ENCODE results near the gene GREM2. TPM values are rescaled to one million over a fixed set of nuclear protein-coding genes. Genes with fewer than 3 reads are reported as not detected.

Gene GREM2
- total RNA-seq, 1 experiment from 2014 or later, result 0.17 TPM

DNA sequence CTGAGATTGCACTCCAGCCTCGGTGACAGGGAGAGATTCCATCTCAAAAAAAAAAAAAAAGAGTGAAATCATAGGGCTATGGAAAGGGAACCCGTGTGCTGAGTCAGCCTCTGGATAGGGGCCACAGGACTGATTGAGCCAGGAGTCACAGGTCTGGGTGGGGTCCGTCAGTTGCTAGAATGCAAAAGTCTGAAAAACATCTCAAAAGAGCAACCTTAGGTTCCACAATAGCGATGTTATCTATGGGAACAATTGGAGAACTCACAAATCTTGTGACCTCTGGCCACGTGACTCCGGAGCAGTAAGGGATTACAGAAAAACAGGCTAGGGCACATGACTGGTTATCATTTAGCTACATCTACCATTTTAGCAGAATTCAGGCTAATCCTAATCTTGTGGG, 32.8 kb upstream of the GREM2 start:
- Mint-ChIP-seq H3K27me3 (ENCODE audit: low read depth) (no peaks in the 10 kb centered on the region), H3K4me3 (no peak overlapping the region), H3K4me1 (no peaks in the 10 kb centered on the region), H3K9me3 (no peaks in the 10 kb centered on the region), H3K27ac (no peak overlapping the region), H3K36me3 (no peaks in the 10 kb centered on the region)
- ChIA-PET CTCF (no interaction called here), POLR2A (no interaction called here)
- ATAC-seq, result no peak
- TF ChIP-seq MXD4 (CRISPR knock-in tag; IDR thresholded peaks at IDR 0.05; ENCODE audit: borderline replicate concordance) (no peak), ETV6 (CRISPR knock-in tag; IDR thresholded peaks at IDR 0.05) (no peak), TEAD4 (CRISPR knock-in tag; IDR thresholded peaks at IDR 0.05) (no peak), ZNF671 (CRISPR knock-in tag; IDR thresholded peaks at IDR 0.05) (no peak), SOX15 (CRISPR knock-in tag; IDR thresholded peaks at IDR 0.05) (no peak), ZNF219 (CRISPR knock-in tag; IDR thresholded peaks at IDR 0.05; ENCODE audit: borderline replicate concordance) (no peak), ZNF396 (CRISPR knock-in tag; IDR thresholded peaks at IDR 0.05; ENCODE audit: borderline replicate concordance) (no peak), FOXP1 (CRISPR knock-in tag; IDR thresholded peaks at IDR 0.05; ENCODE audit: borderline replicate concordance) (no peak), CBFB (CRISPR knock-in tag; IDR thresholded peaks at IDR 0.05; ENCODE audit: low read depth) (no peak), SMAD3 (CRISPR knock-in tag; IDR thresholded peaks at IDR 0.05; ENCODE audit: borderline replicate concordance) (no peak)
- TF ChIP-seq, protein P1, sequence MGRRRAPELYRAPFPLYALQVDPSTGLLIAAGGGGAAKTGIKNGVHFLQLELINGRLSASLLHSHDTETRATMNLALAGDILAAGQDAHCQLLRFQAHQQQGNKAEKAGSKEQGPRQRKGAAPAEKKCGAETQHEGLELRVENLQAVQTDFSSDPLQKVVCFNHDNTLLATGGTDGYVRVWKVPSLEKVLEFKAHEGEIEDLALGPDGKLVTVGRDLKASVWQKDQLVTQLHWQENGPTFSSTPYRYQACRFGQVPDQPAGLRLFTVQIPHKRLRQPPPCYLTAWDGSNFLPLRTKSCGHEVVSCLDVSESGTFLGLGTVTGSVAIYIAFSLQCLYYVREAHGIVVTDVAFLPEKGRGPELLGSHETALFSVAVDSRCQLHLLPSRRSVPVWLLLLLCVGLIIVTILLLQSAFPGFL (CRISPR knock-in tag; IDR thresholded peaks at IDR 0.05; ENCODE audit: borderline replicate concordance), result no peak
- TF ChIP-seq, protein P2, sequence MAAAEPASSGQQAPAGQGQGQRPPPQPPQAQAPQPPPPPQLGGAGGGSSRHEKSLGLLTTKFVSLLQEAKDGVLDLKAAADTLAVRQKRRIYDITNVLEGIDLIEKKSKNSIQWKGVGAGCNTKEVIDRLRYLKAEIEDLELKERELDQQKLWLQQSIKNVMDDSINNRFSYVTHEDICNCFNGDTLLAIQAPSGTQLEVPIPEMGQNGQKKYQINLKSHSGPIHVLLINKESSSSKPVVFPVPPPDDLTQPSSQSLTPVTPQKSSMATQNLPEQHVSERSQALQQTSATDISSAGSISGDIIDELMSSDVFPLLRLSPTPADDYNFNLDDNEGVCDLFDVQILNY (CRISPR knock-in tag; IDR thresholded peaks at IDR 0.05), result no peak
- TF ChIP-seq, protein P3, sequence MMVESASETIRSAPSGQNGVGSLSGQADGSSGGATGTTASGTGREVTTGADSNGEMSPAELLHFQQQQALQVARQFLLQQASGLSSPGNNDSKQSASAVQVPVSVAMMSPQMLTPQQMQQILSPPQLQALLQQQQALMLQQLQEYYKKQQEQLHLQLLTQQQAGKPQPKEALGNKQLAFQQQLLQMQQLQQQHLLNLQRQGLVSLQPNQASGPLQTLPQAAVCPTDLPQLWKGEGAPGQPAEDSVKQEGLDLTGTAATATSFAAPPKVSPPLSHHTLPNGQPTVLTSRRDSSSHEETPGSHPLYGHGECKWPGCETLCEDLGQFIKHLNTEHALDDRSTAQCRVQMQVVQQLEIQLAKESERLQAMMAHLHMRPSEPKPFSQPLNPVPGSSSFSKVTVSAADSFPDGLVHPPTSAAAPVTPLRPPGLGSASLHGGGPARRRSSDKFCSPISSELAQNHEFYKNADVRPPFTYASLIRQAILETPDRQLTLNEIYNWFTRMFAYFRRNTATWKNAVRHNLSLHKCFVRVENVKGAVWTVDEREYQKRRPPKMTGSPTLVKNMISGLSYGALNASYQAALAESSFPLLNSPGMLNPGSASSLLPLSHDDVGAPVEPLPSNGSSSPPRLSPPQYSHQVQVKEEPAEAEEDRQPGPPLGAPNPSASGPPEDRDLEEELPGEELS (CRISPR knock-in tag; IDR thresholded peaks at IDR 0.05), result no peak
- TF ChIP-seq, protein P4, sequence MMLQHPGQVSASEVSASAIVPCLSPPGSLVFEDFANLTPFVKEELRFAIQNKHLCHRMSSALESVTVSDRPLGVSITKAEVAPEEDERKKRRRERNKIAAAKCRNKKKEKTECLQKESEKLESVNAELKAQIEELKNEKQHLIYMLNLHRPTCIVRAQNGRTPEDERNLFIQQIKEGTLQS (CRISPR knock-in tag; conservative IDR thresholded peaks at IDR 0.05), result no peak
- no peak for DNase-seq (ENCODE audit: low spot score)

DNA sequence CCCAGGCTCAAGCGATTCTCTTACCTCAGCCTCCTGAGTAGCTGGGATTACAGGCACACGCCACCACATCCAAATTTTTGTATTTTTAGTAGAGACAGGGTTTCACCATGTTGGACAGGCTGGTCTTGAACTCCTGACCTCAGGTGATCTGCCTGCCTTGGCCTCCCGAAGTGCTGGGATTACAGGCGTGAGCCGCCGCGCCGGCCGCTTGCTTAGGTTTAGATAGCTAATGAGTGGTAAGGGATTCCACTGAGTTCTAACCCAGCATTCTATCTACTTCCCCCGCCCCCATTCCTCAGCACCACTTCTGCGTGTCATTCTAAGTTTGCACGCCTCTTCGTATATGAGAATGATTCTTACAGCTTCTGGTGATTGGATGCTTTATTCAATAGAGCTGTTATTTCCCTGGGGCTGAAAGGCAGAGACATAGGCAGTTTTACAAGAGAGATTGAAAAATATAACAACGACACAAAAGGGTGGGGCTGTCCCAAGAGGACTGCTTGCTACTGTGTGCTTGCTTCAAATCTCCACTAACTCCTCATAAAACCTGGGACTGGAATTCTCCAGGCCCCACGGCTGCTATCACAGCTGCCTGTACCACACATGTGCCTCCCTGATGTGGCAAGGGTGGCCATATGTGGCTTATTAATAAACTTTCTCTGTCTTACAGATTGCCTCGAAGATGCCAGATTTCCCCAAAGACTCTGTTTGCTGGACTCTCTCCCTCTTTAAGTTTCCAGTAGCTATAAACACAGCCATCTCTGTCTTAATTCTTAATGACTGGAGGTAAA, 23.7 kb upstream of the GREM2 start:
- Mint-ChIP-seq H3K27me3 (ENCODE audit: low read depth) (no peaks in the 10 kb centered on the region; the same call in 1 of the 2 replicates), H3K36me3 (no peaks in the 10 kb centered on the region), H3K9me3 (peaks cover 8% of the 10 kb centered on the region), H3K4me3 (no peak overlapping the region), H3K27ac (no peak overlapping the region), H3K4me1 (peaks cover 8% of the 10 kb centered on the region)
- no peak for DNase-seq (ENCODE audit: low spot score)
- ATAC-seq, result no peak
- CTCF ChIA-PET, result interaction anchor here (1.2 kb wide), 1 partner anchor 148 kb away, joined by 3 read pairs; no protein-coding TSS in a partner anchor
- POLR2A ChIA-PET, result no interaction called here
- TF ChIP-seq NFYB (CRISPR knock-in tag; conservative IDR thresholded peaks at IDR 0.05; ENCODE audit: low read depth), result no peak
- no peak for TF ChIP-seq NR3C1 (CRISPR knock-in tag; conservative IDR thresholded peaks at IDR 0.05; ENCODE audit: low read depth)
- TF ChIP-seq, protein P5, sequence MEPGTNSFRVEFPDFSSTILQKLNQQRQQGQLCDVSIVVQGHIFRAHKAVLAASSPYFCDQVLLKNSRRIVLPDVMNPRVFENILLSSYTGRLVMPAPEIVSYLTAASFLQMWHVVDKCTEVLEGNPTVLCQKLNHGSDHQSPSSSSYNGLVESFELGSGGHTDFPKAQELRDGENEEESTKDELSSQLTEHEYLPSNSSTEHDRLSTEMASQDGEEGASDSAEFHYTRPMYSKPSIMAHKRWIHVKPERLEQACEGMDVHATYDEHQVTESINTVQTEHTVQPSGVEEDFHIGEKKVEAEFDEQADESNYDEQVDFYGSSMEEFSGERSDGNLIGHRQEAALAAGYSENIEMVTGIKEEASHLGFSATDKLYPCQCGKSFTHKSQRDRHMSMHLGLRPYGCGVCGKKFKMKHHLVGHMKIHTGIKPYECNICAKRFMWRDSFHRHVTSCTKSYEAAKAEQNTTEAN (CRISPR knock-in tag; IDR thresholded peaks at IDR 0.05), result no peak
- TF ChIP-seq, protein P6, sequence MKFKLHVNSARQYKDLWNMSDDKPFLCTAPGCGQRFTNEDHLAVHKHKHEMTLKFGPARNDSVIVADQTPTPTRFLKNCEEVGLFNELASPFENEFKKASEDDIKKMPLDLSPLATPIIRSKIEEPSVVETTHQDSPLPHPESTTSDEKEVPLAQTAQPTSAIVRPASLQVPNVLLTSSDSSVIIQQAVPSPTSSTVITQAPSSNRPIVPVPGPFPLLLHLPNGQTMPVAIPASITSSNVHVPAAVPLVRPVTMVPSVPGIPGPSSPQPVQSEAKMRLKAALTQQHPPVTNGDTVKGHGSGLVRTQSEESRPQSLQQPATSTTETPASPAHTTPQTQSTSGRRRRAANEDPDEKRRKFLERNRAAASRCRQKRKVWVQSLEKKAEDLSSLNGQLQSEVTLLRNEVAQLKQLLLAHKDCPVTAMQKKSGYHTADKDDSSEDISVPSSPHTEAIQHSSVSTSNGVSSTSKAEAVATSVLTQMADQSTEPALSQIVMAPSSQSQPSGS (CRISPR knock-in tag; IDR thresholded peaks at IDR 0.05; ENCODE audit: borderline replicate concordance, low read depth), result no peak
- no peak for TF ChIP-seq NR1H2 (CRISPR knock-in tag; IDR thresholded peaks at IDR 0.05)
- TF ChIP-seq TP53 (CRISPR knock-in tag; IDR thresholded peaks at IDR 0.05), result no peak
- TF ChIP-seq, protein P2 (CRISPR knock-in tag; IDR thresholded peaks at IDR 0.05), result no peak
- no peak for TF ChIP-seq GABPB1 (CRISPR knock-in tag; IDR thresholded peaks at IDR 0.05)
- TF ChIP-seq, protein P7, sequence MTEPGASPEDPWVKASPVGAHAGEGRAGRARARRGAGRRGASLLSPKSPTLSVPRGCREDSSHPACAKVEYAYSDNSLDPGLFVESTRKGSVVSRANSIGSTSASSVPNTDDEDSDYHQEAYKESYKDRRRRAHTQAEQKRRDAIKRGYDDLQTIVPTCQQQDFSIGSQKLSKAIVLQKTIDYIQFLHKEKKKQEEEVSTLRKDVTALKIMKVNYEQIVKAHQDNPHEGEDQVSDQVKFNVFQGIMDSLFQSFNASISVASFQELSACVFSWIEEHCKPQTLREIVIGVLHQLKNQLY (CRISPR knock-in tag; IDR thresholded peaks at IDR 0.05), result no peak
- TF ChIP-seq, protein P8, sequence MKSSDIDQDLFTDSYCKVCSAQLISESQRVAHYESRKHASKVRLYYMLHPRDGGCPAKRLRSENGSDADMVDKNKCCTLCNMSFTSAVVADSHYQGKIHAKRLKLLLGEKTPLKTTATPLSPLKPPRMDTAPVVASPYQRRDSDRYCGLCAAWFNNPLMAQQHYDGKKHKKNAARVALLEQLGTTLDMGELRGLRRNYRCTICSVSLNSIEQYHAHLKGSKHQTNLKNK (CRISPR knock-in tag; IDR thresholded peaks at IDR 0.05), result no peak
- TF ChIP-seq, protein P4 (CRISPR knock-in tag; conservative IDR thresholded peaks at IDR 0.05), result no peak

Measured in WTC11 (cell line).